ENCODE results near the gene CNTNAP2.

CNTNAP2 gene

DNA sequence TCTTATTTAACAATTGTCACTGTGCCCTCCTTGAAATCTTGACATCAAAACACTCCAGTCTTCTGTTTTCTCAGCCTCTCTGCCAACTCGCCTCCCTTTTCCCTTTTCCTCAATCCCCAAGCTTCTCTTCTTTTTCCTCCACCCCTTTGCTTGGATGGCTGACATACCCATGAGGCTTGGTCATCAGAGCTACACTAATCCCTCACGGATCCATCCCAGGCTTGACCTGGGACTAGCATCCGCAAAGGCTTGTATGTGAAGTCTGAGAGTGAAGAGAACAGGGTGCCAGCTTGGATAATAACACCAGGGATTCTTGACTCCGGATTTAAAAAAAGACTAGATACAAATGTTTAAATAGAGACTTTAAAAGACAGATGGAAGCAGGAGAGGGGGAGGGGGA lies 2045.2 kb downstream of the CNTNAP2 start:
- Histone ChIP-seq H3K4me1 (ENCODE audit: control insufficient read depth, insufficient read depth, low read length, unreplicated experiment) (no peaks in the 10 kb centered on the region), H3K4me3 (ENCODE audit: low read depth, low read length) (no peak overlapping the region), H3K36me3 (ENCODE audit: insufficient read depth, low read length) (no peaks in the 10 kb centered on the region), H3K27ac (ENCODE audit: low read depth, low read length) (no peak overlapping the region), H3K79me2 (ENCODE audit: control insufficient read depth, insufficient read depth, low read length, unreplicated experiment) (no peaks in the 10 kb centered on the region), H2AFZ (ENCODE audit: low read length, unreplicated experiment) (no peak overlapping the region), H3K27me3 (ENCODE audit: insufficient read depth, low read length) (no peaks in the 10 kb centered on the region)

DNA sequence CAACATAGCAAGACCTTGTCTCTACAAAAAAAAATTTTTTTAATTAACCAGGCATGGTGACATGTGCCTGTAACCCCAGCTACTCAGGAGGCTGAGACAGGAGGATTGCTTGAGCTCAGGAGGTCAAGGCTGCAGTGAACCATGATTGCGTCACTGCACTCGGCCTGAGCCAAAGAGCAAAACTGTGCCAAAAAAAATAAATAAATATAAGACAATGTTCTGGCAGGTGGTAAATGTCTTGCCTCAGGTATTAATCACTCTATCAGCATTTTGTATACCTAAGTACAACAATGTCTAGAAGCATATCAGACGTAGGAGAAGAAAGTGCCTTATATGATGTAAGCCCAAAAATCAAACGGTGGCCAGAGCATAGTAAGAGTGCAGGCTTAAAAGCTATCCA lies 2046.2 kb downstream of the CNTNAP2 start:
- H3K27ac ChIP-seq (ENCODE audit: low read depth, low read length): no peak overlapping the region
- no peak overlapping the region for H3K4me3 ChIP-seq (ENCODE audit: low read depth, low read length)
- no peaks in the 10 kb centered on the region for H3K27me3 ChIP-seq (ENCODE audit: insufficient read depth, low read length)
- no peaks in the 10 kb centered on the region for H3K4me1 ChIP-seq (ENCODE audit: control insufficient read depth, insufficient read depth, low read length, unreplicated experiment)
- no peaks in the 10 kb centered on the region for H3K36me3 ChIP-seq (ENCODE audit: insufficient read depth, low read length)
- H2AFZ ChIP-seq (ENCODE audit: low read length, unreplicated experiment): no peak overlapping the region
- H3K79me2 ChIP-seq (ENCODE audit: control insufficient read depth, insufficient read depth, low read length, unreplicated experiment): no peaks in the 10 kb centered on the region

DNA sequence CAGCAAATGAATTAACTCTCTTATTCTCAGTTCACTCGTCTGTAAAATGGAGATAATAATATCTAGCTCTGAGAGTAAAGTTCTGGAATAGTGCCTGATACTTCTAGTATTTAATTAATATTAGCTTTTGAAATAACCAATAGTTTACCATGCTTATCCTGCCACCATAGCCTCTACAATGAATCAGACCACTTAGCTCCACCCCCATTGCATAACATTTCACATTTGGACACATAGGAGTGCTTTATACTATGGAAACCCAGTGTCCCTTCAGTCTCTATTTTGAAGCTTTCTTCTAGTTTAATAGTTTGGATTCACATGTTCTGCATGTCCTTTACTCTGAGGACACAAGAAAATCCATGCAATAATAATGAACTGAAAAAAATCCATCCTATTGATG lies 2046.6 kb downstream of the CNTNAP2 start:
- Histone ChIP-seq H3K27ac (ENCODE audit: low read depth, low read length) (no peak overlapping the region), H3K4me1 (ENCODE audit: control insufficient read depth, insufficient read depth, low read length, unreplicated experiment) (no peaks in the 10 kb centered on the region), H3K79me2 (ENCODE audit: control insufficient read depth, insufficient read depth, low read length, unreplicated experiment) (no peaks in the 10 kb centered on the region), H3K27me3 (ENCODE audit: insufficient read depth, low read length) (no peaks in the 10 kb centered on the region), H3K4me3 (ENCODE audit: low read depth, low read length) (no peak overlapping the region), H2AFZ (ENCODE audit: low read length, unreplicated experiment) (no peak overlapping the region), H3K36me3 (ENCODE audit: insufficient read depth, low read length) (no peaks in the 10 kb centered on the region)

DNA sequence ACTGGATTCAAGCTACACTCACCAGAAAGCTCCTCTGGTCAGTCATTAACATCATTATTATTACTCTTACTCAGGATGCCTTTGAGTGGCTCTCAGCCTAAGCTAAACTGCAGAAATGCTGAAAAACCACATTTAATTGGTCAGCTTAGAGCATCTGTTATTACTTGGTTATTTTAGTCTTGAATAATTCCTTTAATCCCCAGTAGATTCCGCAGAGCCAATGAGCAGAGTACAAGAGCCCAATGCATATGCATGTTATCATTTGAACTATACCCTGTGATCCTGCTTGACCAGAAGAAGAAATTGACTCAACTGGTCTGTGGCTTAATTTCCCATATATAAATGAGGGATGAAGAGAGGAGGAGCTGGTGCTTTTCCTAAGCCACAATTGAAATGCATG lies 2056.3 kb downstream of the CNTNAP2 start:
- H3K4me1 ChIP-seq (ENCODE audit: control insufficient read depth, insufficient read depth, low read length, unreplicated experiment): no peaks in the 10 kb centered on the region
- no peaks in the 10 kb centered on the region for H3K79me2 ChIP-seq (ENCODE audit: control insufficient read depth, insufficient read depth, low read length, unreplicated experiment)
- H3K36me3 ChIP-seq (ENCODE audit: insufficient read depth, low read length): no peaks in the 10 kb centered on the region
- no peak overlapping the region for H2AFZ ChIP-seq (ENCODE audit: low read length, unreplicated experiment)
- H3K27me3 ChIP-seq (ENCODE audit: insufficient read depth, low read length): no peaks in the 10 kb centered on the region
- no peak overlapping the region for H3K4me3 ChIP-seq (ENCODE audit: low read depth, low read length)
- no peak overlapping the region for H3K27ac ChIP-seq (ENCODE audit: low read depth, low read length)

DNA sequence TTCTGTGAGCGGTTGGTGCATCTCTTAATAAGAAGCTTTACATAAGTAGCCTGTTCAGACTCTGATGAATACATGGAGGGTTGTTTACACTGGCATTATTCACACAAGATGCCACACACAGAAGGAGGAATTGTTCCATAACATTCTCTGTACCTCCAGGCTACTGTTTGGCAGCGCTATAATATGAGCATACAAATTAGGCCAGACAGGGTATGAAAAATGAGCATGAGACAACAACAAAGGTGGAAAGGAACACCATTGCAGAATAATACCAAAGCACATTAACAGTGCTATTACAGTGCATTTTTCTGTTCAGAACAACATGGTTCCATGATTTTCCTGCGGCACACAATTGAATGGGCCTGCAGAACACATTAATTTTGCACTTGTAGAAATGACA lies 2056.8 kb downstream of the CNTNAP2 start:
- H3K79me2 ChIP-seq (ENCODE audit: control insufficient read depth, insufficient read depth, low read length, unreplicated experiment): no peaks in the 10 kb centered on the region
- H3K4me3 ChIP-seq (ENCODE audit: low read depth, low read length): no peak overlapping the region
- H3K27ac ChIP-seq (ENCODE audit: low read depth, low read length): no peak overlapping the region
- no peaks in the 10 kb centered on the region for H3K36me3 ChIP-seq (ENCODE audit: insufficient read depth, low read length)
- H3K4me1 ChIP-seq (ENCODE audit: control insufficient read depth, insufficient read depth, low read length, unreplicated experiment): no peaks in the 10 kb centered on the region
- no peak overlapping the region for H2AFZ ChIP-seq (ENCODE audit: low read length, unreplicated experiment)
- no peaks in the 10 kb centered on the region for H3K27me3 ChIP-seq (ENCODE audit: insufficient read depth, low read length)

DNA sequence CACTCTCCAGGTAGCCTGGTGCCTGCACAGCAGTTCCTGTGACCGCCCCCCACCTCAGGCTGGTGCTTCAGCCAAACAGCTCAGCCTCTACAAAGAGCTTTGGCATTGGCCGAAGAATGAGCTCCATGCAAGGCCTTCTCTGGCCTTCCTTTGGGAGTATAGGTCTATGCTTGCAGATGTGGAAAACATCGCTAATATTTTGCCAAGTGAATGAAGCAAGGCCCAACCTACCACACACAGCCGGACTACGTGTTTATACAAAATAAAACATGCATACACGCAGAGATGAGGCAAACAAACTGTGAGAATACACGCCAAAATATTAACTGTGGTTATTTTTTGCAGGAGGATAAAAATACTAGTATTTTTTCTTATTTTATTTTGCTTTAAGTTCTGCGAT lies 2057.8 kb downstream of the CNTNAP2 start:
- no peak overlapping the region for H2AFZ ChIP-seq (ENCODE audit: low read length, unreplicated experiment)
- H3K4me1 ChIP-seq (ENCODE audit: control insufficient read depth, insufficient read depth, low read length, unreplicated experiment): no peaks in the 10 kb centered on the region
- no peaks in the 10 kb centered on the region for H3K79me2 ChIP-seq (ENCODE audit: control insufficient read depth, insufficient read depth, low read length, unreplicated experiment)
- no peak overlapping the region for H3K4me3 ChIP-seq (ENCODE audit: low read depth, low read length)
- no peak overlapping the region for H3K27ac ChIP-seq (ENCODE audit: low read depth, low read length)
- no peaks in the 10 kb centered on the region for H3K36me3 ChIP-seq (ENCODE audit: insufficient read depth, low read length)
- no peaks in the 10 kb centered on the region for H3K27me3 ChIP-seq (ENCODE audit: insufficient read depth, low read length)

DNA sequence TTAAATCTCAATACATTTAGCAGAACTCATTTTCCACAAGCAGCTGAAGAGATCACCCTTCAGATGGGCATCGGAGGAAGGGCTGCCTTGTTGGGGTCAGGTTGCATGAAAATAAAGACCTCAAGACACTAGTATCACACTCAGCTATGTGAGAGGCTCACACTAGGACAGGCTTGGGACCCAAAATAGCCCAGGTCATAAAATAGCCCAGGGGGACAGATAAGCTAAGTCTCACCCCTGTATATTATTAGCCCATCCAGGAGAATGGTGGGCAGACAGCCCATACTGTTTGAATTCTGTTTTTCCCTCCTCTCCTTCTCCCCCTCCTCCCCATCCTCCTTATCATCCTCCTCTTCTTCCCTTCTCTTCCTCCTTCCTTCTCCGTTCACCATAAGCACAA lies 2058.9 kb downstream of the CNTNAP2 start:
- no peaks in the 10 kb centered on the region for H3K79me2 ChIP-seq (ENCODE audit: control insufficient read depth, insufficient read depth, low read length, unreplicated experiment)
- H3K27me3 ChIP-seq (ENCODE audit: insufficient read depth, low read length): no peaks in the 10 kb centered on the region
- H3K4me1 ChIP-seq (ENCODE audit: control insufficient read depth, insufficient read depth, low read length, unreplicated experiment): no peaks in the 10 kb centered on the region
- no peaks in the 10 kb centered on the region for H3K36me3 ChIP-seq (ENCODE audit: insufficient read depth, low read length)
- H3K4me3 ChIP-seq (ENCODE audit: low read depth, low read length): no peak overlapping the region
- no peak overlapping the region for H2AFZ ChIP-seq (ENCODE audit: low read length, unreplicated experiment)
- no peak overlapping the region for H3K27ac ChIP-seq (ENCODE audit: low read depth, low read length)

DNA sequence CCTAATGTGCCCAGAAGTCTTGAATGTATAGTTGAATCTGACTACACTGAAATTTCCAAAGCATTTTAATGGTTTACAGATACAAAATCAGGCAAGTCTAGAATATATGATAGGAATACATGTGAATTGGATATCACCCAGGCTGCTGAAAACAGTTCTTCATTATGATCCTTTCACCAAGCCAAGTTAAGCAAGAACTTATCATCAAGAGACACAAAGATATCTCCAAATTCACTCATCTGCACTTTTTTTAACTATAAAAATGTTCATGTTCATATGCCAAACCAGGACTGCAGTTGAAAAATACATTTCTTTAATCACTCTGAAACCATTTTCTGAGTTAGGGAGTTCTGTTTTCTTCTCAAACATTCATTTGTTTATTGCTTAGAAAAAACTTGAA lies 2061.4 kb downstream of the CNTNAP2 start:
- H2AFZ ChIP-seq (ENCODE audit: low read length, unreplicated experiment): no peak overlapping the region
- no peaks in the 10 kb centered on the region for H3K27me3 ChIP-seq (ENCODE audit: insufficient read depth, low read length)
- no peaks in the 10 kb centered on the region for H3K4me1 ChIP-seq (ENCODE audit: control insufficient read depth, insufficient read depth, low read length, unreplicated experiment)
- H3K79me2 ChIP-seq (ENCODE audit: control insufficient read depth, insufficient read depth, low read length, unreplicated experiment): no peaks in the 10 kb centered on the region
- H3K4me3 ChIP-seq (ENCODE audit: low read depth, low read length): no peak overlapping the region
- H3K36me3 ChIP-seq (ENCODE audit: insufficient read depth, low read length): no peaks in the 10 kb centered on the region
- H3K27ac ChIP-seq (ENCODE audit: low read depth, low read length): no peak overlapping the region

DNA sequence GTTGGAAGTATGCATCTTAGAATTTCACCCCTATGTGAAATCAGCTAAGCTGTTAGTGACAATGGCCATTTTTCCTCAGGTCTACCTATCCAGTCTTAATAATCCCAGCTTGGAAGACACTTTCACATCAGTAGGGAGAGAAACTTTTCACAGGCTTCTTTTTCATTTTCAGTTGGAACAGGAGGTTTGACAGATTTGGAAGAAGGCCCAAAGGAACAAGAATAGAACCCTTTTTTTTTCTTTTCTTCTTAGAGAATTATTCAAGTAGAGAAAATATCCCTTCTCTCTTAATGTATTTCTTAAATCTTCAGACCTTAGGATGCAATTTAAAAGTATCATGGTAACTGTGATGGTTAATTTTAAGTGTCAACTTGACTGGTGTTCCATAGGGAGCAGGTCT lies 2063.5 kb downstream of the CNTNAP2 start:
- H3K27me3 ChIP-seq (ENCODE audit: insufficient read depth, low read length): no peaks in the 10 kb centered on the region
- no peaks in the 10 kb centered on the region for H3K79me2 ChIP-seq (ENCODE audit: control insufficient read depth, insufficient read depth, low read length, unreplicated experiment)
- no peaks in the 10 kb centered on the region for H3K4me1 ChIP-seq (ENCODE audit: control insufficient read depth, insufficient read depth, low read length, unreplicated experiment)
- no peak overlapping the region for H2AFZ ChIP-seq (ENCODE audit: low read length, unreplicated experiment)
- no peak overlapping the region for H3K4me3 ChIP-seq (ENCODE audit: low read depth, low read length)
- no peaks in the 10 kb centered on the region for H3K36me3 ChIP-seq (ENCODE audit: insufficient read depth, low read length)
- no peak overlapping the region for H3K27ac ChIP-seq (ENCODE audit: low read depth, low read length)

DNA sequence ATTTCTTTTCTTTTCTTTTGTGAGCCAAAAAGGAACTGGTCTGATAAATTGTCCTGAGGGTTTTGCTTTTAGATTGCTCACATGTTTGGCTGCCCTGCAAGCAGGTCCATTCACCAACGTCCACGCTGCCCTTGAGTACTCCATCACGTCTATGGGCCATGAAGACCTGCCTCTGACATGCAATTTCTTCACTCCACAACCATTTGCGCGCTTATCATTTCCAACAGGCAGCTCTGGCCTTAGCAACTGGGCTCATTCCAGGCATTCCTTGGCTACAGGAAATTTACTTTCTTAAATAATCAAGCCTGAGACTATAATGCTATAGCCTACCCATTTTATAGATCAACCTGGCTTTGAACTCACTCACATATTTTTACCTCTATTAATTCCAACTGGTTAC lies 2065.7 kb downstream of the CNTNAP2 start:
- Histone ChIP-seq H2AFZ (ENCODE audit: low read length, unreplicated experiment) (no peak overlapping the region), H3K4me1 (ENCODE audit: control insufficient read depth, insufficient read depth, low read length, unreplicated experiment) (no peaks in the 10 kb centered on the region), H3K27ac (ENCODE audit: low read depth, low read length) (no peak overlapping the region), H3K4me3 (ENCODE audit: low read depth, low read length) (no peak overlapping the region), H3K27me3 (ENCODE audit: insufficient read depth, low read length) (no peaks in the 10 kb centered on the region), H3K79me2 (ENCODE audit: control insufficient read depth, insufficient read depth, low read length, unreplicated experiment) (no peaks in the 10 kb centered on the region), H3K36me3 (ENCODE audit: insufficient read depth, low read length) (no peaks in the 10 kb centered on the region)

DNA sequence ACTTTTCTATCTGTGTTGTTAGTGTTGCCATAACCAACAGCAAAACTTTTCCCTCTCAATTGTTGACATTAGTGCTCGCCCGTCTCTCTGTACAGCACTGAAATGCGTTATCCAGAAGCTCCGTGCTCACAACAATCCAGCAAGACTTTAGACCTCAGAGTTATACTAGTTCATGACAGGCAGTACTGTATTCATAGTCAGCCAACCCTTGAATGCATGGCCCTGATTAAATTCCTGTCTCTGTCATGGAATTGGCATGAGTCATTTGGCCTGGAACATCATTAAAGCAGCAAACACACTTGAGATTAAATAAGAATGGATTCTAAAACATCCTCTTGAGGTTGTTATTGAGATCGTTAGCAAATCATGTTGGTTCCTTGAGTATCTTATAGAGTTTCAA lies 2068.4 kb downstream of the CNTNAP2 start:
- H3K4me1 ChIP-seq (ENCODE audit: control insufficient read depth, insufficient read depth, low read length, unreplicated experiment): no peaks in the 10 kb centered on the region
- no peak overlapping the region for H3K27ac ChIP-seq (ENCODE audit: low read depth, low read length)
- no peak overlapping the region for H3K4me3 ChIP-seq (ENCODE audit: low read depth, low read length)
- no peaks in the 10 kb centered on the region for H3K27me3 ChIP-seq (ENCODE audit: insufficient read depth, low read length)
- no peaks in the 10 kb centered on the region for H3K36me3 ChIP-seq (ENCODE audit: insufficient read depth, low read length)
- H2AFZ ChIP-seq (ENCODE audit: low read length, unreplicated experiment): no peak overlapping the region
- H3K79me2 ChIP-seq (ENCODE audit: control insufficient read depth, insufficient read depth, low read length, unreplicated experiment): no peaks in the 10 kb centered on the region

DNA sequence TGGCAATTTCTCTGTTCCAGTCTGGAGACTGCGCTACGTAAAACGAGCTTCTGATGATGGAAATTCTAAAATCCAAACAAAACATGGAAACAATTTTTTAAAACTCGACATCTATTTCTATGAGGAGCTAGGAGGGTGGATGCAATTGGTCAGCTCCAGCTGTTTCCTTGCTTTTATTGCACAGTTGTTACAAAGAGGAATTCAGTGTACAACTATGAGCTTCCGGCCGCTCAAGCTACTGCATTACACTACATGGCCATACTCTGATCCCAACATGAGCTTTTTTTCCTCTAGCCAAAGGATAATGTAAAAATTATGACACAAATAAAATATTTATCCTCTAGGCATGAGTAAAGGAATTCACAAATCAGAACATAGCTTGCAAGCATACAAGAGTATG lies 2070.9 kb downstream of the CNTNAP2 start:
- Histone ChIP-seq H3K27ac (ENCODE audit: low read depth, low read length) (no peak overlapping the region), H3K79me2 (ENCODE audit: control insufficient read depth, insufficient read depth, low read length, unreplicated experiment) (no peaks in the 10 kb centered on the region), H3K36me3 (ENCODE audit: insufficient read depth, low read length) (no peaks in the 10 kb centered on the region), H2AFZ (ENCODE audit: low read length, unreplicated experiment) (no peak overlapping the region), H3K27me3 (ENCODE audit: insufficient read depth, low read length) (no peaks in the 10 kb centered on the region), H3K4me3 (ENCODE audit: low read depth, low read length) (no peak overlapping the region), H3K4me1 (ENCODE audit: control insufficient read depth, insufficient read depth, low read length, unreplicated experiment) (no peaks in the 10 kb centered on the region)
